CD4-positive, alpha-beta T cell treated with Interleukin-21 for 1 hour (primary cell): ENCODE results near the gene DCAF4.
"Not testable (repeated sequence)": the region's sequence is repeated elsewhere in the genome, so short reads cannot be mapped to it uniquely, and the experiment has no call there.

Source experiments
- DNase-seq: peaks from one replicate; pipeline ENCODE4 v3.0.0-alpha.2; 2020

DCAF4 gene

GRCh38 chr14:72974661-72975060 is 48.4 kb downstream of the DCAF4 start:
- DNase-seq: no peak

GRCh38 chr14:72975770-72976169 is 49.5 kb downstream of the DCAF4 start:
- DNase-seq: no peak

- DNase-seq: no peak
Measured at GRCh38 chr14:72978856-72979255, 52.6 kb downstream of the DCAF4 start.

- no peak for DNase-seq
Measured at GRCh38 chr14:72980863-72981262, 54.6 kb downstream of the DCAF4 start.

- no peak for DNase-seq
Measured at GRCh38 chr14:72982146-72982708, 56.0 kb downstream of the DCAF4 start.

GRCh38 chr14:72986214-72986613 is 60.0 kb downstream of the DCAF4 start:
- DNase-seq: no peak

- DNase-seq: no peak
Measured at GRCh38 chr14:72986857-72987256, 60.6 kb downstream of the DCAF4 start.

- no peak for DNase-seq
Measured at GRCh38 chr14:72990171-72990570, 63.9 kb downstream of the DCAF4 start.

- no peak for DNase-seq
Measured at GRCh38 chr14:72996916-72997315, 70.7 kb downstream of the DCAF4 start.

- DNase-seq: no peak
Measured at GRCh38 chr14:72998252-72998903, 72.1 kb downstream of the DCAF4 start.

GRCh38 chr14:72999316-72999715 is 73.1 kb downstream of the DCAF4 start:
- DNase-seq: no peak

- no peak for DNase-seq
Measured at GRCh38 chr14:73000073-73000472, 73.8 kb downstream of the DCAF4 start.

- DNase-seq: no peak
Measured at GRCh38 chr14:73003681-73004080, 77.4 kb downstream of the DCAF4 start.

- DNase-seq: not testable (repeated sequence)
Measured at GRCh38 chr14:73004641-73005040, 78.4 kb downstream of the DCAF4 start.

- no peak for DNase-seq
Measured at GRCh38 chr14:73007835-73008234, 81.6 kb downstream of the DCAF4 start.

- DNase-seq: no peak
Measured at GRCh38 chr14:73008501-73008900, 82.2 kb downstream of the DCAF4 start.
